SW 1271 (cell line): ENCODE data around the gene RBM38.

ENCODE experiments used
- DNase-seq, 2 experiments: peaks; one replicate each; lab custom pipeline; 2025; lab: John Stamatoyannopoulos, UW

The RBM38 gene

DNA sequence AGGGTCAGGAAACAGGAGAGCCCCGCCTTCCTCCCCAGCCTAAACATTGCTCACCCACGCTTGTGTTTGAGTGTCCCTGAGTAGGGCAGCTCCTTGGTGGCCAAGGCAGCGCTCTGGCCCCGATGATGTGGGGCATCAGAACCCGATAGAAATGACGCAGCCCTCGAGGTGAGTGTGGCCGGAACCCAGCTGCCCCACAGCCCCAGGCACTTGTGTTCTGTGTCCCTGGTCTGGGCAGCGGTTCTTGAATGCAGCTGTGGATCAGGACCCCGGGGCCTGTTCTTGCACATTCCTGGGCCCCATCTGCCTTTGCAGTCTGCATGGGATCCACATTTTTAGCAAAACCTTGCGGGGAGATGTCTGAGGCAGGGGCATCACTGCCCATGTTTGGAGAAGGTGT, 12.8 kb downstream of the RBM38 start:
- no peak for DNase-seq

DNA sequence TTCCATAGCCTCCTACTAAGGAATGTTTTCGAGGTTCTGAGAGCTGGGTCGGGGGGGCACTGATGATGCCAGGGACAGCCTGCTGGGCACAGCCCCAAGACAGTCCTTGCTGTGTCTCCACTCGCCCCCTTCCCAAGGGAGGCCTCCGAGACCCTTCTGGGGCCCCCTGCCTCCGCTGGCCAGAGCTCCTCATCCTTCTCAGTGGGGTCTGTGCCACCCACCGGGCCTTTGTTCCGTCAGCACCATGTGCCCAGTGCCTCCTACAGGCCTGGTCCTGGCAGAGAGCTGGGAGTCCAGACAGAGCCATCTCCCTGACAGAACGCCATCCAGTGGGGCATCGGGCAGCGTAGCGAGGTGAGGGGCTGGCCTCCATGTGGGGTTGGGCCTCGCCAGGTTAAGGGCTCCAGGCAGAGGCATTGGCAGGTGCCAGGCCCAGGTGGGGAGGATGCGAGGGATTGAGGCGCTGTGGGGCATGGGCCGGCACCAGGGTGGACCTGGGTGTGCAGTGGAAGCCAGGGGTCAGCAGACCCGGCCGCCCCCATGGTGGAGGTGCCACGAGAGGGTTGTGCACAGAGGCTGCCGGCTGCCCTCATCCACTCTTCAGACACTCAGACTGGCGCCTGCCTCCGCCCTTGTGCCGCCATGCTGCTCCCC, 13.3 kb downstream of the RBM38 start:
- DNase-seq, result no peak

DNA sequence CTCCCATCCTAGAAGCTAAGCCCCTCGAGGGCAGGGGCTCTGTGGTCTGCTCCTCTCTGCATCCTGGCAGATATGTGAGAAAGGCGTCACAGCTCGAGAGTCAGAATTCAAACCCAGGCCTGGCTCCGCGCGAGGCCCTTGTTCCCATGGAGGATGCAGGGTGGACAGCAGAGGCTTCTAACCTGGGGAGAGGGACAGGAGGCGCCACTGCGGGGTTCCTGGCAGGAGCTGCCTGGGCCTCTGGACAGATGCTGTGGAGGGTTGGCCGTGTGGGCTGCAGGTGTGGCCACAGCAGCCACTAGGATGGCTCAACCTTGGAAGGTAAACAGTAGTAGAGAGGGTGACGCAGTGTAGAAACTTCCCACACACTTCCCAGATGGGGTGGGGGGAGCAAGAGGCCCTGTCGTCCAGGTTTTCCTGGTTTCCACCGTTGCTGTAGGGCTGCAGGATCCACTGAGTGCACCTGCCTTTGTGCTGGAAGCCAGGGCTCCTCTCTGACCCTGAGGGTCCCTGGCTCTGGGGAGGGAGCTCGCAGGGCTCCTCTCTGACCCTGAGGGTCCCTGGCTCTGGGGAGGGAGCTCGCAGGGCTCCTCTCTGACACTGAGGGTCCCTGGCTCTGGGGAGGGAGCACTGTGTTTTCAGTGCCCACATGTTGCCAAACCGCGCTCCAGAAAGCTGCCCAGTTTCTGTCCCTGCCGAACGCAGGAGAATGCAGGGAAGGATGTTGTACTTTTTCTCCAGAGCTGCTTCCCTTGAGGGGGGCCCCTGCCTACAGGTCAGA, 14.2 kb downstream of the RBM38 start:
- no peak for DNase-seq

DNA sequence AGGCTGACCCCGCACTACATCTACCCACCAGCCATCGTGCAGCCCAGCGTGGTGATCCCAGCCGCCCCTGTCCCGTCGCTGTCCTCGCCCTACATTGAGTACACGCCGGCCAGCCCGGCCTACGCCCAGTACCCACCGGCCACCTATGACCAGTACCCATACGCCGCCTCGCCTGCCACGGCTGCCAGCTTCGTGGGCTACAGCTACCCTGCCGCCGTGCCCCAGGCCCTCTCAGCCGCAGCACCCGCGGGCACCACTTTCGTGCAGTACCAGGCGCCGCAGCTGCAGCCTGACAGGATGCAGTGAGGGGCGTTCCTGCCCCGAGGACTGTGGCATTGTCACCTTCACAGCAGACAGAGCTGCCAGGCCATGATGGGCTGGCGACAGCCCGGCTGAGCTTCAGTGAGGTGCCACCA, 16.4 kb downstream of the RBM38 start:
- DNase-seq, result no peak

DNA sequence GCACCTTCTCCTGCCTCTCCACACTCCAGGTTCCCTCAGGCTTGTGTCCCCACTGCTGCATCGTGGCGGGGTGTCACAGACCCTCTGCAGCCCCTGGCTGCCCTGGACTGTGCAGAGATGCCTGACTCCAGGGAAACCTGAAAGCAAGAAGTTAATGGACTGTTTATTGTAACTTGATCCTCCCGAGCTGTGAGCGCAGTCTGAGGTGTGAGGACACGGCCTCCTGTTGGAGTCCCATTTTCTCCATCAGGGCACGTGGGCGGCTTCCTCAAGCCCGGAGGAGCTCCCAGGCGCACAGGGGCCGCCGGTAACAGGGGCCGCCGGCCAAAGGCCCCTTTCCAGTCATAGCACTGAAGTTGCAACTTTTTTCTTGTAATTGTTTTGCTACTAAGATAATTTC, 16.9 kb downstream of the RBM38 start:
- DNase-seq, result no peak

DNA sequence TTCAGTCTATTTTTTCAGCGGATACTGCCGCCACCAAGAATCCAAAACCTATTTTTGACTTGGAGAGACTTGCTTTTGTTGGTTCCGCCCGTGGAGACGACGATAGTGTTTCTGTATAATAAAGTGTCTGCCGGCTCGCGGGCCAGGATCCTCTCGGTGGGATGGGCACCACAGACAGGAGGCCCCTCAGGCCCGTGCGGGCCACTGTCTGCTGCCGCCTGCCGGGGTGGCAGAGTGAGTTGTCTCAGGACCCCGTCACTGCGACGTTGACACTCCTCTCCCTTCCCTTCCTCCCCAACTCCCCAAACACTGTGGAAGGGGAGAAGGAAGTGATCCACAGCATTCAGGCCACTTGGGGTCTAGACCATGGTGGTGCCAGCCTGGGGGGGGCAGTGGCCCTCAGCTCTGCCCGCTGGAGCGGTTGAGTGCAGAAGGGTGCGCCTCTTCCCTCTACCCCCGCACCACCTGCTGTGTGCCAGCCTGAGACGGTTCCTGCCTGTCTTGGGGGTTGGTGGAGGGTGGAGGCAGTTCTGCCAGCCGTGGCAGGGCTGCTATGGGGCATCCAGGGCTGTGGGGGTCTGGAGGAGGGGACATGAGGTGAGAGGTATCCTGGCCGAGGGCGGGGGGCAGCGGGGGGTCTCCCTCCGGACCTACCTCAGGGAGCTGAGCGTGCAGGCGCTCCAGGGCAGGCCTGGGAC, 17.5 kb downstream of the RBM38 start:
- DNase-seq, result no peak

DNA sequence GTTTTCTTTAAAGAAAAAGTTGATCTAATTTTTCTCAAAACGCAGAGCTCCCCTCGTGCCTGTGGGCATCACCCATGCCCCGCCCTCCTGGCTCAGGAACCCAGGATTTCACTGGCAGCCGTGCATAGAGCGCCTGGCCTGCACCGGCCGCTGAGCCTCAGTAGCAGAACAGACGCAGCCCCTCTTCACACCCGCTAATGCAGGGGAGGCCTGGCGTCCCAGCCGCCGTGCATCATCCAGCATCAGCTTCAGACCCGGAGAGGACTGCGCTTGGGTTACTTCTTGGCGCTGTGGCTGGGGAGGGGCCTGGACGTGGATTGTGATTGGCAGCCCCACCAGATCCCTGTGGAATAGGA, 18.1 kb downstream of the RBM38 start:
- DNase-seq, result no peak

DNA sequence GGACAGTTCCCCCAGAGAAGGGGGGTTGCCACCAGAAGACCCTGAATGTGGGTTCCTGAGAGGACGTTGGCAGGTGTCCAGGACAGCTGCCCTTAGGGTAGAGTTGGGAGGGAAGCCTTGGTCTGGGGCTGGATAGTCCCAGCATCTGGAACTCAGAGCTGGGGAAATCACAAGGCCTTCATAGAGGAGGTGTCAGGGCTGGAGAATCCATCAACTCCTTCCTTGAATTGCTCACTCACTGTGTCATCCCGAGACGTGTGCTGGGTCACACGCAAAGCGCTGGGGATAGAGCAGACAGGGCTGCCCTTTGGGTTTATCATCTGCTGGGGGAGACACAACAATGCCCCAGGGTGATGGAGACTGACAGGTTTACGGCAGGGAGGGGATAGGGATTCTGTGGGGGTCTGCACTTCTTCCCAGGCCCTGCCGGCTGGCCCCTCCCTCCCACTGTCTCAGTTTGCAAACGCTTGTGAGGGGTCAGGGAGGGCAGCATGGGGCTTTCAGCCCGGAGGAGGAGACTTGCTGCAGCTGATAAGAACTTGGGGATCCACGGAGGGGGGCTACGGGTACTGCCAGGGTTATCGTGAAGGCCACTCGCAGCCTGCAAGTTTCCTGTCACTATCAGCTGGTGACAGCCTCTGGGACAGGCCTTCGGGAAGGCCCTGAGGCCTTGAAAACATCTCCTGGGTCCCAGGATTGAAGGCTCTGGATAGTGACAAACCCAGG, 18.6 kb downstream of the RBM38 start:
- DNase-seq, result no peak

DNA sequence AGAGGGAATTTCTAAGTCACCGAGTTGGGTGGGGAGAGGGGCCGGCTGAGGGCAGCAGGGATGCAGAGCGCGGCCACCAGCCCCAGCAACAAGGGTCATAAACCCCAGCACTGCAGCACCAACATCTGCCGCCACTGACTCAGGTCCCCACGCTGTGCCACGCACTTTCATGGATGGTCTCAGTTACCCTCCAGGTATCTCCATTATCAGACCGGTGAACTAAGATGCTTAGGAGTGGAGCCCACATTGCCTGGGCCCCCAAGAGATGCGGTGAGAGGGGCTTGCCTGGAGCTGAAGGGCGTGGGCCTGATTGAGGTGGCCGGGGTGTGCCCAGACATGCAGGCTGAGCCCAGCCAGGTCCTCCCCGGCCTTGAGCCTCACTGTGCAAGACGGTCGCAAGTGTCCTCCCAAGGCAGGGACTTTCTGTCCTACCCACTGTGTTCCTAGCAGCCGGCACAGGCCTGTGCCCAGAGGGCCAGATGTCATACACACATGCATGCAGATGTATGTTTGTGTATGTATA, 19.3 kb downstream of the RBM38 start:
- DNase-seq, result no peak

DNA sequence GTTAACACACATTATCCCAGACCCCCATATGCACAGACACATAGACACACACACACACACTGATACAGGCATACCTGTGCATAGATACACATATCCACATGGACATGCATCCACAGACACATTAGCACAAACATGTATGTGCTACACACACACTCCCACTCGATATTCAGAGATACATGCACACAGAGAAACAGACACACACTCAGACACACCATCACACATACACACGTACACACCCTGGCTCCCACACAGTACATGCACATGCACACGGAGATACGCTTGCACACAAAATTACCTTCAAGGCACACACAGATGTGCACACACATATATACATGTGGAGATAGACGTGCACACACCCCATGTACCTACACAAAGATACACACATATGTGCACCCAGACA, 19.7 kb downstream of the RBM38 start:
- DNase-seq, result no peak

DNA sequence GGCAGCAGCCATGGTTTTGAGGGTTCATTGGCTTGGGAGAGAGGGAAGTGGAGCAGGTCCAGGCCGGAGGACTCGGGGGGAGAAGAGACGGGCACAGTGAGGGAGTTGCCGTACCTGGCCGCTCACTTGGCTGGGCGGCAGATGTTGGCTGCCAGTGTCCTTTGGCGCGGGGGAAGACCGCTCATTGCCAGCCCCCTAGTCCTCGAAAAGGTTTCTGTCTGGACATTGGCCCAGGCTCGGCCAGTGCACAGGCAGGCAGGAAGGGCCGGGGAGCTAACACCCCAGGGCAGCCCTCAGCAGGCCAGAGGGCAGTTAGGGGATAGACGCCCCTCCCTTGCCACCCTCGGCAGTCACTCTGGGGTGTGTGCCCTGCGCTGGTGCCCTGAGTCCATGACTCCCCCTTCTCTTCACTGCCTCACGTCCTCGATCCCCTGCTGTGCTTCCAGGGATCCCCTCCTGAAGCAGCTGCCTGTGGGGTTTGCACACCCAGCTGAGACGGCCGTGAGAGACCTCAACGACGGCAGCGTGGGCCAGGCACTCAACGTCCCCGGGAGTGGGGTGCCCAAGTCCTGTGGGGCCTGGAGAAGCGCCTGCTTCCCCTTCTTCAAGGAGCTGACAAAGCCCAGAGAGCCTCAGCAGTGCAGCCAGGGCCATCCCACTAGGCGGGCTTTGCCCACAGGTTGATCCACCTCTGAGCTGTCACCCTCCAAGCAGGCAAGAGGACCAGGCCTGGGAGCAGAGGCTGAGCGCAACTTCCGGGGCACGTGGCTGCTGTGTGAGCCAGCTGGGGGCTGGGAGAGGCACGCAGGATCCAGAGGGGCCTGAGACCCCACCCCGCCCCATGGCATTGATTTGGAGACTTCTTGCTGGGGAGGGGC, 20.4 kb downstream of the RBM38 start:
- no peak for DNase-seq

DNA sequence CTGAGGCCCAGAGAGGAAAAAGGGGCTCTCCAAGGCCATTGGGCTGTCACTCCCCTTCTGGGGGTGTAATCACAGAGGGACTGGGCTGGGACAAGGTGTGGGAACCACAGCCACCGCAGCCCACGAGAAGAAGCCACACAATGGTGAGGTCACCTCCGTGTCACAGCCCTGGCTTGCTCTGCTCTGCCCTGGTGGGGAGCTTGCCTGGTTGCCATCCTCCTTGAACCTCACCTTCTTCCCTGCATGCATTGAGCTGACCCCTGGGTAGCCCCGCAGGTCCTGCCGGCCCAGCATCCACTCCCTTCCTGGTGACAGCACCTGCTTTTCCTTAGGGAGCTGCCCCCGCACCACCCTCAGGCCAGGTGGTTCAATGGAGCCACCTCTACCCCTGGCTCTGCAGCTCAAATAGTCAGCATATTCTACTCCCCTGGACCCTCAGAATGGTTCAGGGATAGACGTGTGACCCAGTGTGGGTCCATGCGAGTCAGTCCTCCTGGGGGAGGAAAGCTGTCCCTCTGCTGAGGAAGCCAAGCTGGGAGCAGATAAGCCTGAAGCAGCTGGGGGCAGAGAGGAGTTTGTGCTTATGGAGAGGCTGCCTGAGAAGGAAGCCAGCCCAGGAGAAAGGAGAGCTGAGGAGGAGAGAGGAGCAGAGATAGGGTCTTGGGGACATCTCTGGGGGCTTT, 21.3 kb downstream of the RBM38 start:
- DNase-seq, result no peak

DNA sequence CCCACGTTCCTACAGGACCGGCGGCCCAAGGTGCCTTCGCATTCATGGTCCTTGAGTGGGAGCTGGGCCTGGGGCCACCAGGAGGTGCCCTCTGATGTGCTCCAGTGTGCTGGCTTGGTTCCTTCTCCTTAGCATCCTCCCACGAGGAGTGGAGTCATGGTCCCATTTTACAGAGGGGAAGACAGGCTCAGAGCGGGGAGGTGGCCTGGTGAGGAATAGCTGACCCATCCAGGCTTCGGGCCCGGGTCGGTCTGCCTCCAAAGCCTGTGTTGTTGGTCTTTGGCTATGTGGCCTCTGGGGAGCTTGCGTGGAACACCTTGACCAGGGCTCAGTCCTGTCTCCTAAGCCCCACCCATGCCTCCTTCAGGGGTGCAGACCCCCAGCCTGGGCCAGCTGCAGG, 22.8 kb downstream of the RBM38 start:
- DNase-seq, result no peak

DNA sequence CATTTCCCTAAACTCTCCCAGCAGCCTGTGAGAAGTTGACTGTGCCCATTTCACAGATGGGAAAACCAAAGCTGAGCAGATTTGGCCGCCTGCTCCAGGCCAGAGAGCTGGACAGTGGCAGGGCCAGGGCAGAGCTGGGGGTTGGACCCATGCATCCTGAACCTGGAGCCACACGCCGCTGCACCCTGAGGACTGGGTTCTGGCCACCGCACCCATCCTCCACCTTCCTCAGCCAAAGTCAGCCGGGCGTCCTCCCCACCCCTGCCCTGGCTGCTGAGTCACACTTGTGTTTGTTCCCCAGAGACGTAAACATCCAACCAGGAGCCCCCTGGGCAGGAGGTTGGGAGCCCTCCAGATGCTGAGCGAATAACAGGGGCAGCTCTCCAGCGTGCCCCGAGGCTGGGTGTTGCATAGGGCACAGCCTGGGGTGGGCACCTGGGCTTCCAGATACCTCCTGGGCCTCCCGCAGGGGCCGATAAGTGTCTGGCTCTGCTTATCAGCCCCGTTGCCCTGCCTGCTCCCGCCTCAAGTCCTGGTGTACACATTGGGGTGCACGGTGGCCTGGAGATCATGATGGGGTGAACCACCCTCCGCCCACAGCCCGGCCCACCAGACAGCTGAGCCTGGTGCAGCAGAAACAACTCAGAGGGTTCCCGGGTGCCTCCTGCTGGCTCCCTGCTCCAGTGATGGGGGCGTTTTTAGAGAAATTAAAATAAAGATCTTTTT, 23.8 kb downstream of the RBM38 start:
- no peak for DNase-seq

DNA sequence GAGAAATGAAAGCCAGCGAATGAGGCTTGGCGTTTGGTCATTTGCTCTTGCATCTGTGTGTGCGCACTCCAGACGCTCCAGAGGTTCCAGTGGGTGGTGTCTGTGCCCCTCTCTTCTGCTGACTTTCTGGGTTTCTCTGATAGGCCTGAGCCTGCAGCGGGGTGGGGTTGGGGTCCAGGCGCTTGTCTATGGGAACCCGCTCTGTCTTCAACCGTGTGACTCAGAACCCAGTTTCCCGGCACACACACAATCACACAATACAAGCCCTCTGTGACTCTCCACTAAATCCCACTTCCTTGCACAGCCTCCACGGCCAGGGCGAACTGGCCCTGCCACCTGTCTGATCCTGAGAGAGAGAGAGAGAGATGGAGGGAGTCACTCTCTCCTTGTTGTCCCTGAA, 24.6 kb downstream of the RBM38 start:
- DNase-seq, result no peak

DNA sequence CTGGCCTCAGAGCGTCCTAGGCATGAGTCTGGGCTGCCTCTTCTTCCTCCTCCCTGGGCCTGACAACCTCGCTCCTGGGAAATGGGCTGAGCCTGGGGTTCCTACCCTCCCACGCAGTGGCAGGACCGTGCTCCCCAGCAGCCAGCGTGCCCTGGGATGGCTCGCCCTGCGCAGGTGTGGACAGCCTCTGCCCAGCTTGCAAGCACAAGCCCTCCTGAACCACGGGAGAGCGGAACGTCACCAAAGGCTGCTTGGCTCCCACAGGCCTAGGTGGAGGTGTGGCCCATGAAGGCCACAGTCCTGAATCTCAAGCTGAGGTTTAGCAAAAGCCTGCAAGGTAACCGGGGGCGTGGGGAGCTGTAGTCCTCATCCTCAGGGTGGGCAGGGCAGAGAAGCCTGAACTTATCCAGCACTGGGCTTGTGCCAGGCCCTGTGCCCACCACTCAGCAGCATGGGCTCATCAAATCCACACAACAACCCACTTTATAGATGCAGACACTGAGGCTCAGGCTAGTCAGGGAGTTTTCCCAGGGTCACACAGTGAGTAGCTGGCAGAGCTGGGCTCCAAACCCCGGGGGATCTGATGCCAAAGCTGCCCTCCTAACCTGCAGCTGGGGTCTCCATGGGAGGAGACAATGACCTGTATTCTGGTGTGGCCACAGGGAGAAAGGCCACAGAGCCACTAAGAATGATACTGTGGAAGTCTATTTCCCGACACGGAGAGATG, 25.3 kb downstream of the RBM38 start:
- no peak for DNase-seq

DNA sequence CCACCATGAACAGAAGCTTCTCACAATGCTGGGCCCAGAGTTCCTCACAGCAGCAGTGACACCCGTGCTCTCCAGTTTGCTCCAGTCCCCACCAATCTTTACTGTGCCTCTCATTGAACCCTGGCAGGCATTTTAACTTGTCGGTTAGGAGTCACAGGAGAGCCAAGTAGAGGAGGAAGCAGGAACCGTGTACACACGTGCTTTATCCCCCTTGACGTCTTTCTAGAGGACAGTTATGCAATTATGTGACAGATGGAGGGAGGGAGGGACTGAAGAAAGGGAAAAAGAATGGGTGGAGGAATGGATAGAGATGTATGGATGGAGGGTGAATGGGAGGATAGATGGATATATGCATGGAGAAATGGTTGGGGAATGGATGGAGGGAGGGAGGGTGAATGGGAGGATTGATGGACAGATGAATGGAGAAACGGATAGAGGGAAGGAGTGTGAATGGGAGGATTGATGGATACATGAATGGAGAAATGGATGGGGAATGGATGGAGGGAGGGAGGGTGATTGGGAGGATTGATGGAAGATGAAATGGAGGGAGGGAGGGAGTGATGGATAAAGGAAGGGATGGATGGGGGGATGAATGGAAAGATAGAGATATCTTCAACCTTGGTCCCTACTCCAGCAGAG, 26.0 kb downstream of the RBM38 start:
- DNase-seq, result no peak

DNA sequence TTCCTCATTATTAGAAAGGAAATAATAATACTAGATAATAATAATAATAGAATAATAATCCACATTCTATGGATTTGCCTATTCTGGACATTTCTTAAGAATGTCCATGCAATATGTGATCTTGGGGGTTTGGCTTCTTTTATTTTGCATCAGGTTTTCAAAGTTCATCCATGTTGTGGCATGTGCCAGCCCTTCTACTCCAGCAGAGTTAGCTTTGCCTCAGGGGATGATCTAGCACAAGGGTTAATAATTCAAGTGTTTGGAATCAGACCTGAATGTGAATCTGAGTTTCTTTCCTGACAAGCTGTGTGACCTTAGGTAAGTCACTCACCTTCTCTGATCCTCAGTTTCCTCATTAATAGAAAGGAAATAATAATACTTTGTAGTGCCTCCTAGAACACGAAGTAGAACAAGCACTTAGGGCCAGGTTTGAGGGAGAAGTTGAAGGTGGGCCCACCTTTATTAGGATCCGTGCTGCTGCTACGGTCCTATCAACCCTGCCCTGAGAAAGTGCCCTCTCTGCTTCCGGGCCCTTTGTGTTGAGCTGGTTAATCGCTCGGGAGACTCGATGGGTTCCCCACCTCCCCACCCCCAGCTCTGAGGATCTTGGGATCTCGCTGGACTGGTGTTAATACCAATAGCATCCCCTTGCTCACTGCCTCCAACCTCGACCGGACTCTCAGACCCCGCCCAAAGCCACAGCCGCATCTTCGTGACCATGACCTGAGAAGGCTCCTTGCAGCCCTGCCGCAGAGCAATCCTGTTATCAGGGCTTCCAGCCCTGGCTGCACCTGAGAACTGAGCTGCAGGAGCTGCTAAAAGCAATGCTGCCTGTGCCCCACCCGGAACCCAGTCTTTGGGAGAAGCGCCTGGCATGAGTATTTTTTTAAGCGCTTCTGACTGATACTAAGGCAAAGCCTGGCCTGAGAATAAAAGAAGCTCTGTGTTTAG, 26.9 kb downstream of the RBM38 start:
- no peak for DNase-seq
